ENCODE data around the gene LINC00632. TPM values are rescaled to one million over a fixed set of nuclear protein-coding genes. Genes with fewer than 3 reads are reported as not detected.

LINC00632 gene
- polyA plus RNA-seq, 3 donors, result 1.1 to 29.7 (median 17.0) TPM

Other genes with a start within 250 kb of the LINC00632 start
- gene SOX3, start 204.7 kb upstream of the LINC00632 start, polyA plus RNA-seq, result not detected

Data from adipose tissue (tissue), 3 donors.